ENCODE measurements around the gene DRGX. TPM values are rescaled to one million over a fixed set of nuclear protein-coding genes. Genes with fewer than 3 reads are reported as not detected.

Gene DRGX
- total RNA-seq (not detected), total RNA-seq (0 to 0.29 (median 0) reads per million in 29 experiments)
- total RNA-seq (2013): not detected

DNA sequence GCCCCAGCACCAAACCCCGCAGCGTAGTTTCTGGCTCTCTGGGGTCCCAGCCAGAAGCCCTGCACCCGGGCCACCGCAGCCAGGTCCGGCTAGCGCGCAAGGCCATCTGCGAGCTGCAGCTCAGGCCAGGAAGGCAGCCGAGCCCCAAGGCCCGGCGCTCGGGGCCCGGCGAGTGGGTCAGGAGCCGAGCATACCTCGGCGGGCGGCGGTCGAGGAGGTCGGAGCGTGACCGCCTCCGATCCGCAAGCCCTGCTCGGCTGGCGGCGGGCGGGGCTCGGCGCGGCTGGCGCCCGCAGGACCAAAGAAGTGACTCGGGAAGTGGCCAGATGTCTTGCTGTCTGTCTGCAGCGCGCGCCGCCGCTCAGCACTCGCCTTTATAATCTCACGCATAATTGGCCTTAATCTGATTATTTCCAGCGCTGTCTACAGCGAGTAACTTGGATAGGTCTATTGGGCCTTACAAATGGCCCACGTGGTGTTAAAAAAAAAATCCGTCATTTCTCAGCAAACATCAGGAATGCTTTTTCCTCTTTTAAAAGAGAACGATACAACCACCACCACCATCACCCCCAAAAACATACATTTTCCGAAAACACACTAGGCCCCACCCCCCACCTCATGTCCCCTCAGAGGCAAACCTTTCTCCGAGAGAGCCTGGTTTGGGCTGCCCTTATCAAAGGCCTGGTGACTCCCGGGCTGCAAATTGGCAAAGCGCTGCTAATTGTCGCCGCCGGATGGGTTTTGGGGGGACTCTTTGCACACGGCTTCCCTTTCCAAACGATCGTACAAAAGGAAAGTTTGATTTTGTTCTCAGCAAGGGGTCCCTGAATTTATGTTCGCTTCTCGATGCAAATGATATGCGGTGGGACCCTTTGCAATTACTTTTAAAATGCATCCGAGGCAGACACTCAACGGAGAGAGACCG, at the start of gene DRGX:
Gene DRGX, minus strand, starts transcription at position 349 of the 925 bp plus-strand sequence. CDS start 649 bp downstream, outside the sequence.
- no peak within 1 kb of the TSS for H3K27ac Mint-ChIP-seq
- H3K9me3 Mint-ChIP-seq: no peaks in the 10 kb centered on the region
- Histone ChIP-seq H3K4me1 (ENCODE audit: control insufficient read depth in 1 of 2, extremely low read depth in 1 of 2, insufficient read depth in 2 of 2, low read length in 2 of 2) (peaks cover 0 to 21% of the 10 kb centered on the region in 2 experiments), H3K27me3 (replicated peaks in 1 of 2; ENCODE audit: control insufficient read depth in 2 of 2, extremely low read depth in 1 of 2, insufficient read depth in 2 of 2, low read length in 1 of 2) (peaks cover 27 to 62% of the 10 kb centered on the region in 2 experiments), H3K4me3 (ENCODE audit: control insufficient read depth in 1 of 2, extremely low read depth in 1 of 2, low read length in 1 of 2) (no peak within 1 kb of the TSS), H3K27ac (ENCODE audit: low read length) (no peak within 1 kb of the TSS), H3K36me3 (ENCODE audit: control insufficient read depth in 2 of 2, extremely low read depth in 1 of 2, insufficient read depth in 1 of 2, low read length in 1 of 2) (no peaks in the 10 kb centered on the region), H3K9me3 (no peaks in the 10 kb centered on the region)
- peaks cover 9 to 22% (median 16%) of the 10 kb centered on the region in 3 donors for H3K4me1 Mint-ChIP-seq
- WGBS (ENCODE audit: insufficient coverage): 13% methylated on average over 58 of the region's 63 CpGs
- CTCF ChIA-PET: no interaction called here
- H3K4me3 Mint-ChIP-seq: peak within 1 kb of the TSS in 1 of 3 donors; percentile 30
- no peak for DNase-seq
- H3K36me3 Mint-ChIP-seq: no peaks in the 10 kb centered on the region
- no peak for ATAC-seq (replicated peaks in 1 of 4)
- peaks cover 71 to 84% of the 10 kb centered on the region in 2 donors for H3K27me3 Mint-ChIP-seq
- POLR2A ChIA-PET: no interaction called here

DNA sequence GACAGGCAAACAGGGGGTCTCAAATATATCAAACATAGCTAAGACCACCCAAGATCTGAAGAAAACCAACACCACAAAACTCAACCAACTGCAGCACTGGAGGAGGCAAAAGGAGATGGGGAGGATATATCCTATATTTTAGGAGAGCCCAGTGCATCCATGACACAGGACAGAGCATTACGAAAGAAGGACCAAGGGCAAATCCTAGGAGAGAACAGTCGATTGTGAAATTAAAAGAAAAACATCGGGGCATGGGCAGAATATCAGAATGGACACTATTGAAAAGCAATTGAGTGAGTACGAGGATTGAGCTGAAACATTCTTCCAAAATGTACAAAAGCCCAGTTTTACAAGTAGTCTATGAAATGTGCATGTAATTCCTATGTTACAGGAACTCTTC, 48.5 kb upstream of the DRGX start:
- Mint-ChIP-seq H3K4me1 (peaks cover 21 to 25% (median 25%) of the 10 kb centered on the region in 3 donors), H3K27ac (no peak overlapping the region)
- CTCF ChIA-PET: no interaction called here

DNA sequence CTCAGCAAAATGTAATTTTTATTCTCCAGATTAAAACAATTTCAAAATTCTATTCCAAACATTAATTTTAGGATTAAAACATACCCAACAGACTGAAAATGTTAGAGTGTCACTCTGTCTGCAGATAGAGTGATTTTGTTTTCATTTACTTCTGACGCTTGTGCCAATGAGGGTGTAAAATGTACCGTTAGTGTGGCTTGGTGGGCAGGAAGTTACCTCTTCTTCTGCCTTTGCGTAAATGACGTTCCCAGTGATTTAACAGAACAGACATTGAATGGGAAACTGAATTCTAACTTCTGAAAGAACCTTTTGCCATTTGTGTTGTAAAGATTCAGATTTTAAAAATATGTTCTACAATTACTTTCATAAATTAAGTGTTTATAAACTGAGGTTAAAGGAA, 47.0 kb upstream of the DRGX start:
- ChIA-PET POLR2A (no interaction called here), CTCF (no interaction called here)
- 28% methylated on average over 4 of the region's 4 CpGs for WGBS (ENCODE audit: insufficient coverage)
- ATAC-seq (replicated peaks in 1 of 4): no peak
- no peak overlapping the region for H3K27ac ChIP-seq (ENCODE audit: low read length)
- Mint-ChIP-seq H3K9me3 (no peaks in the 10 kb centered on the region), H3K4me1 (peaks cover 21 to 25% (median 25%) of the 10 kb centered on the region in 3 donors), H3K27me3 (peaks cover 4 to 16% of the 10 kb centered on the region in 2 donors), H3K36me3 (peaks cover 6% of the 10 kb centered on the region), H3K27ac (no peak overlapping the region), H3K4me3 (peak overlapping the region in 1 of 3 donors; percentile 73)
- no peak overlapping the region for H3K4me3 ChIP-seq (ENCODE audit: control insufficient read depth in 1 of 2, extremely low read depth in 1 of 2, low read length in 1 of 2)
- peaks cover 2 to 9% of the 10 kb centered on the region in 2 experiments for H3K4me1 ChIP-seq (ENCODE audit: control insufficient read depth in 1 of 2, extremely low read depth in 1 of 2, insufficient read depth in 2 of 2, low read length in 2 of 2)
- DNase-seq: peak in 1 of 35 experiments; percentile 4
- H3K36me3 ChIP-seq (ENCODE audit: control insufficient read depth in 2 of 2, extremely low read depth in 1 of 2, insufficient read depth in 1 of 2, low read length in 1 of 2): no peaks in the 10 kb centered on the region
- H3K27me3 ChIP-seq (replicated peaks in 1 of 2; ENCODE audit: control insufficient read depth in 2 of 2, extremely low read depth in 1 of 2, insufficient read depth in 2 of 2, low read length in 1 of 2): peaks cover 0 to 4% of the 10 kb centered on the region in 2 experiments
- no peaks in the 10 kb centered on the region for H3K9me3 ChIP-seq

More for the DNA sequence above, 48.5 kb upstream of the DRGX start:
- Mint-ChIP-seq H3K27me3 (peaks cover 4 to 11% of the 10 kb centered on the region in 2 donors), H3K36me3 (peaks cover 11% of the 10 kb centered on the region), H3K4me3 (no peak overlapping the region), H3K9me3 (peaks cover 6 to 13% (median 11%) of the 10 kb centered on the region in 3 donors)
- Histone ChIP-seq H3K36me3 (ENCODE audit: control insufficient read depth in 2 of 2, extremely low read depth in 1 of 2, insufficient read depth in 1 of 2, low read length in 1 of 2) (no peaks in the 10 kb centered on the region), H3K27ac (ENCODE audit: low read length) (no peak overlapping the region), H3K4me3 (ENCODE audit: control insufficient read depth in 1 of 2, extremely low read depth in 1 of 2, low read length in 1 of 2) (no peak overlapping the region), H3K9me3 (no peaks in the 10 kb centered on the region), H3K4me1 (ENCODE audit: control insufficient read depth in 1 of 2, extremely low read depth in 1 of 2, insufficient read depth in 2 of 2, low read length in 2 of 2) (peaks cover 2 to 9% of the 10 kb centered on the region in 2 experiments), H3K27me3 (replicated peaks in 1 of 2; ENCODE audit: control insufficient read depth in 2 of 2, extremely low read depth in 1 of 2, insufficient read depth in 2 of 2, low read length in 1 of 2) (peaks cover 0 to 3% of the 10 kb centered on the region in 2 experiments)
- POLR2A ChIA-PET: no interaction called here
- ATAC-seq (replicated peaks in 1 of 4): no peak
- WGBS (ENCODE audit: insufficient coverage): 90% methylated on average over 3 of the region's 4 CpGs
- DNase-seq: no peak

DNA sequence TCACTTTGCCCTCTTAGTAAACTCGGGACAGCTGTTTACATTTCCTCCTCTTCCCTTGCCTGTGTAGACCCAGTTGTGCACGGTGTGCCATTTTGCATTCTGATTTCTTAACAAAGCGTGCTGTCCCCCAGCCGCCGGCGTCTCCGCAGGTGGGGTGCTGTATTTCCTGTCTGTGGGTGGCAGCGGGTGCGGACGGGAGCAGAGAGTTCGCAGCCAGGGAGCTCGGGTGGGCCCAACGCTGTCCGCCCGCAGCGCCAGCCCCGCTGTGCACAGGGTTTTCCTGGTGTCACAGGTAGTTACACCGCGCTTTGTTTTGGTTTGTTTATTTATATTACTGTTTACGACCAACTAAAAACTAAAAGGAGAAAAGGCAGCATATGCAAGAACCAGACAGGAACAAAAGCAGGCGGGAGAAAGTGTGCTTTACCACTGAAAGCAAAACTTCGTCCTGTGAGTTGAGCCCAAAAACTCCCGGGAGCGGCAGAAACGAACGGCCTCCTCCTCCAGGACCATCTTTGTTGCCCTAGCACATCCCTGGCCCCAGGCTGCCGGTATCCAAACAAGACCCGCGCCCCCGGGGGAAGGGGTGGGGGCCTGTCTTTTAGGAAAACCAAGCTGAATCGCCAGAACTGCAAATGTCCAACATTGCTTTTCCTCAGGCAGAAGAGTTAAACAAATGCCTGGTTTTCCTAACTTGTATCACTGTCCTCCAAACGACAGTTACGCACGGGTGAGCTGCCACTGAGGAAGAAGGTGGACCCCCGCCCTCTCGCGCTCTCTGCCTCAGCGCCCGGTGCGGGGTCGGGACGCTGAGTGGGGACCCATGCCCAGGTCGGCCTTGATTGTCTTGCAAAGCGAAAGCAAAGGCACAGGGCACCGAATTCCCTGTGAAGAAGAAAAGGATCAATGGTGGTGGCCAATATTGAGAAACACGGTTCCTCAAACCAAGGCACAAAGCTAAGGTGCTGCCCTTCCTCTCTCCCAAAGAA, 45.9 kb upstream of the DRGX start:
- H3K9me3 ChIP-seq: no peaks in the 10 kb centered on the region
- no peak overlapping the region for H3K27ac Mint-ChIP-seq
- WGBS (ENCODE audit: insufficient coverage): 71% methylated on average over 38 of the region's 46 CpGs
- CTCF ChIA-PET: interaction anchor here in 1 of 2 donors (0.6 kb wide), 1 partner anchor 213 kb away, joined by 8 read pairs; no protein-coding TSS in a partner anchor
- POLR2A ChIA-PET: no interaction called here
- H3K4me1 ChIP-seq (ENCODE audit: control insufficient read depth in 1 of 2, extremely low read depth in 1 of 2, insufficient read depth in 2 of 2, low read length in 2 of 2): peaks cover 2 to 9% of the 10 kb centered on the region in 2 experiments
- ATAC-seq (replicated peaks in 1 of 4) (peak in 3 of 4 experiments; percentile 58 to 69 (median 68)), DNase-seq (peak in 17 of 35 experiments; percentile 3 to 29 (median 14))
- H3K4me1 Mint-ChIP-seq: peaks cover 21 to 25% (median 25%) of the 10 kb centered on the region in 3 donors
- H3K4me3 Mint-ChIP-seq: peak overlapping the region; percentile 52 to 73 (median 63)
- H3K27me3 ChIP-seq (replicated peaks in 1 of 2; ENCODE audit: control insufficient read depth in 2 of 2, extremely low read depth in 1 of 2, insufficient read depth in 2 of 2, low read length in 1 of 2): peaks cover 0 to 4% of the 10 kb centered on the region in 2 experiments
- H3K27ac ChIP-seq (ENCODE audit: low read length): no peak overlapping the region
- H3K9me3 Mint-ChIP-seq: no peaks in the 10 kb centered on the region
- H3K27me3 Mint-ChIP-seq: peaks cover 4 to 22% of the 10 kb centered on the region in 2 donors
- H3K4me3 ChIP-seq (ENCODE audit: control insufficient read depth in 1 of 2, extremely low read depth in 1 of 2, low read length in 1 of 2): peak overlapping the region in 1 of 2 donors; percentile 42
- H3K36me3 ChIP-seq (ENCODE audit: control insufficient read depth in 2 of 2, extremely low read depth in 1 of 2, insufficient read depth in 1 of 2, low read length in 1 of 2): no peaks in the 10 kb centered on the region
- H3K36me3 Mint-ChIP-seq: peaks cover 6% of the 10 kb centered on the region

- H3K9me3 ChIP-seq: no peaks in the 10 kb centered on the region
- no peaks in the 10 kb centered on the region for H3K36me3 ChIP-seq (ENCODE audit: control insufficient read depth in 2 of 2, extremely low read depth in 1 of 2, insufficient read depth in 1 of 2, low read length in 1 of 2)
- ChIA-PET POLR2A (no interaction called here), CTCF (no interaction called here)
- H3K27me3 ChIP-seq (replicated peaks in 1 of 2; ENCODE audit: control insufficient read depth in 2 of 2, extremely low read depth in 1 of 2, insufficient read depth in 2 of 2, low read length in 1 of 2): peaks cover 0 to 8% of the 10 kb centered on the region in 2 experiments
- ATAC-seq (replicated peaks in 1 of 4) (no peak), DNase-seq (no peak)
- H3K27me3 Mint-ChIP-seq: peaks cover 13 to 20% of the 10 kb centered on the region in 2 donors
- H3K27ac Mint-ChIP-seq: no peak overlapping the region
- no peaks in the 10 kb centered on the region for H3K4me1 ChIP-seq (ENCODE audit: control insufficient read depth in 1 of 2, extremely low read depth in 1 of 2, insufficient read depth in 2 of 2, low read length in 2 of 2)
- H3K27ac ChIP-seq (ENCODE audit: low read length): no peak overlapping the region
- no peak overlapping the region for H3K4me3 ChIP-seq (ENCODE audit: control insufficient read depth in 1 of 2, extremely low read depth in 1 of 2, low read length in 1 of 2)
- H3K9me3 Mint-ChIP-seq: peaks cover 4 to 13% (median 6%) of the 10 kb centered on the region in 3 donors
- peaks cover 13% of the 10 kb centered on the region for H3K36me3 Mint-ChIP-seq
- WGBS (ENCODE audit: insufficient coverage): no CpG with 5 or more reads among the region's 2 CpGs
- H3K4me3 Mint-ChIP-seq: no peak overlapping the region
- H3K4me1 Mint-ChIP-seq: peaks cover 0 to 2% (median 0%) of the 10 kb centered on the region in 3 donors
These were observed 39.3 kb upstream of the DRGX start for GRCh38 chr10:49435225-49435624.

- Histone ChIP-seq H3K9me3 (no peaks in the 10 kb centered on the region), H3K27me3 (replicated peaks in 1 of 2; ENCODE audit: control insufficient read depth in 2 of 2, extremely low read depth in 1 of 2, insufficient read depth in 2 of 2, low read length in 1 of 2) (peaks cover 0 to 13% of the 10 kb centered on the region in 2 experiments), H3K36me3 (ENCODE audit: control insufficient read depth in 2 of 2, extremely low read depth in 1 of 2, insufficient read depth in 1 of 2, low read length in 1 of 2) (no peaks in the 10 kb centered on the region), H3K27ac (ENCODE audit: low read length) (no peak overlapping the region), H3K4me3 (ENCODE audit: control insufficient read depth in 1 of 2, extremely low read depth in 1 of 2, low read length in 1 of 2) (no peak overlapping the region), H3K4me1 (ENCODE audit: control insufficient read depth in 1 of 2, extremely low read depth in 1 of 2, insufficient read depth in 2 of 2, low read length in 2 of 2) (no peaks in the 10 kb centered on the region)
- Mint-ChIP-seq H3K27me3 (peaks cover 18 to 19% of the 10 kb centered on the region in 2 donors), H3K4me1 (no peaks in the 10 kb centered on the region), H3K9me3 (peaks cover 4 to 13% (median 6%) of the 10 kb centered on the region in 3 donors), H3K36me3 (peaks cover 13% of the 10 kb centered on the region), H3K27ac (no peak overlapping the region), H3K4me3 (no peak overlapping the region)
- ChIA-PET POLR2A (no interaction called here), CTCF (no interaction called here)
- no peak for DNase-seq
- ATAC-seq (replicated peaks in 1 of 4): no peak
- WGBS (ENCODE audit: insufficient coverage): no CpG with 5 or more reads among the region's 2 CpGs
These were observed 37.2 kb upstream of the DRGX start for GRCh38 chr10:49433069-49433468.

Measured in T-cell (primary cell).